GM19468 (cell line): Measurements from ENCODE around the gene CCDC196.
"Not testable (repeated sequence)": the region's sequence is repeated elsewhere in the genome, so short reads cannot be mapped to it uniquely, and the experiment has no call there.

Experiments
- ATAC-seq: cut with Tn5 transposase; IDR thresholded peaks from one replicate; pipeline ENCODE4 v1.9.1; 2021; ENCODE audit warnings: mild to moderate bottlenecking, moderate library complexity, moderate number of reproducible peaks; ENCODE audit not compliant: unreplicated experiment; ENCODE audit errors: extremely low read depth

CCDC196 gene

DNA sequence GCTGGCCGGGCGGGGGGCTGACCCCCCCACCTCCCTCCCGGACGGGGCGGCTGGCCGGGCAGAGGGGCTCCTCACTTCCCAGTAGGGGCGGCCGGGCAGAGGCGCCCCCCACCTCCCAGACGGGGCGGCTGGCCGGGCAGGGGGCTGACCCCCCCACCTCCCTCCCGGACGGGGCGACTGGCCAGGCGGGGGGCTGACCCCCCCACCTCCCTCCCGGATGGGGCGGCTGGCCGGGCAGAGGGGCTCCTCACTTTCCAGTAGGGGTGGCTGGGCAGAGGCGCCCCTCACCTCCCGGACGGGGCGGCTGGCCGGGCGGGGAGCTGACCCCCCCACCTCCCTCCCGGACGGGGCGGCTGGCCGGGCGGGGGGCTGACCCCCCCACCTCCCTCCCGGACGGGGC is 59.0 kb downstream of the CCDC196 start:
- not testable (repeated sequence) for ATAC-seq

DNA sequence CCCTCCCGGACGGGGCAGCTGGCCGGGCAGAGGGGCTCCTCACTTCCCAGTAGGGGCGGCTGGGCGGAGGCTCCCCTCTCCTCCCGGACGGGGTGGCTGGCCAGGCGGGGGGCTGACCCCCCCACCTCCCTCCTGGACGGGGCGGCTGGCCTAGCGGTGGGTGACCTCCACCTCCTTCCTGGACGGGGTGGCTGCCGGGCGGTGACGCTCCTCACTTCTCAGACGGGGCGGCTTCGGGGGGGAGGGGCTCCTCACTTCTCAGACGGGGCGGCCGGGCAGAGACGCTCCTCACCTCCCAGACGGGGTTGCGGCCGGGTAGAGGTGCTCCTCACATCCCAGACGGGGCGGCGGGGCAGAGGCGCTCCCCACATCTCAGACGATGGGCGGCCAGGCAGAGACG is 59.6 kb downstream of the CCDC196 start:
- ATAC-seq = not testable (repeated sequence)
